D721Med (cell line): ENCODE results near the gene CPLANE1.
"Not testable (repeated sequence)": the region's sequence is repeated elsewhere in the genome, so short reads cannot be mapped to it uniquely, and the experiment has no call there.

ENCODE experiments used
- DNase-seq: peaks from one replicate; pipeline ENCODE4 v3.0.0; 2011; ENCODE audit warnings: low spot score; ENCODE audit not compliant: insufficient read length
- FAIRE-seq: peaks from 2 replicates; lab custom pipeline; 2011; peaks lifted over from hg19 to GRCh38; lab: Jason Lieb, UNC
- TF ChIP-seq, protein P1 (sequence below): IDR thresholded peaks from 2 replicates; pipeline ENCODE4 v1.5.1; 2012; ENCODE audit warnings: mild to moderate bottlenecking, control low read depth; ENCODE audit not compliant: insufficient read depth; ENCODE audit errors: missing control alignments

The CPLANE1 gene

DNA sequence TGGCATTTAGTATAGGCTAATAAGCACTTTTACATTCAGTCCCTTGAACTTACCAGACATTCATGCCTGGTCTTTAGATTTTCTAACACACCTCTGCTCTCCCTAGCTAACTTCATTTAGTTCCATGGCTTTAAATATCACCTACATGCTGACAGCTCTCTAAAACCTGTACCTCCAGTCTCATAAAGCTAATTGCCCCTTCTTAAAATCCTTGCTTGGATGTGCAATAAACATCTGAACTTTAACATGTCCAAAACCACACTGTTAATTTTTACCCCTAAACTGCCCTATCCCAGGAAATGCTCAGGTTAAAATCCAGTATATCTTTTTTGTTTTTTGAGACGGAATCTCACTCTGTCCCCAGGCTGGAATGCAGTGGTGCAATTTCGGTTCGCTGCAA is 139.8 kb downstream of the CPLANE1 start:
- FAIRE-seq (no peak), DNase-seq (no peak)
- TF ChIP-seq, protein P1, sequence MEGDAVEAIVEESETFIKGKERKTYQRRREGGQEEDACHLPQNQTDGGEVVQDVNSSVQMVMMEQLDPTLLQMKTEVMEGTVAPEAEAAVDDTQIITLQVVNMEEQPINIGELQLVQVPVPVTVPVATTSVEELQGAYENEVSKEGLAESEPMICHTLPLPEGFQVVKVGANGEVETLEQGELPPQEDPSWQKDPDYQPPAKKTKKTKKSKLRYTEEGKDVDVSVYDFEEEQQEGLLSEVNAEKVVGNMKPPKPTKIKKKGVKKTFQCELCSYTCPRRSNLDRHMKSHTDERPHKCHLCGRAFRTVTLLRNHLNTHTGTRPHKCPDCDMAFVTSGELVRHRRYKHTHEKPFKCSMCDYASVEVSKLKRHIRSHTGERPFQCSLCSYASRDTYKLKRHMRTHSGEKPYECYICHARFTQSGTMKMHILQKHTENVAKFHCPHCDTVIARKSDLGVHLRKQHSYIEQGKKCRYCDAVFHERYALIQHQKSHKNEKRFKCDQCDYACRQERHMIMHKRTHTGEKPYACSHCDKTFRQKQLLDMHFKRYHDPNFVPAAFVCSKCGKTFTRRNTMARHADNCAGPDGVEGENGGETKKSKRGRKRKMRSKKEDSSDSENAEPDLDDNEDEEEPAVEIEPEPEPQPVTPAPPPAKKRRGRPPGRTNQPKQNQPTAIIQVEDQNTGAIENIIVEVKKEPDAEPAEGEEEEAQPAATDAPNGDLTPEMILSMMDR = no peak

DNA sequence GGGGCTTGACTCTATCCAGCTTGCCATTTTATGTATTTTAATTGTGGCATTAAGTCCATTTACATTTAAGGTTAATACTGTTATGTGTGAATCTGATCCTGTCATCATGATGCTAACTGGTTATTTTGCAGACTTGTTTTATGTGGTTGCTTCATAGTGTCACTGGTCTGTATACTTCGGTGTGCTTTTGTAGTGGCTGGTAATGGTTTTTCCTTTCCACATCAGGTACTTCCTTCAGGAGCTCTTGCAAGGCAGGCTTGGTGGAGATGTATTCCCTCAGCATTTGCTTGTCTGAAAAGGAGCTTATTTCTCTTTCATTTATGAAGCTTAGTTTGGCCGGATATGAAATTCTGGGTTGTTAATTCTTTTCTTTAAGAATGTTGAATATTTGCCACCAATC is 145.9 kb downstream of the CPLANE1 start:
- DNase-seq = no peak
- FAIRE-seq = no peak
- TF ChIP-seq, protein P1 = no peak

DNA sequence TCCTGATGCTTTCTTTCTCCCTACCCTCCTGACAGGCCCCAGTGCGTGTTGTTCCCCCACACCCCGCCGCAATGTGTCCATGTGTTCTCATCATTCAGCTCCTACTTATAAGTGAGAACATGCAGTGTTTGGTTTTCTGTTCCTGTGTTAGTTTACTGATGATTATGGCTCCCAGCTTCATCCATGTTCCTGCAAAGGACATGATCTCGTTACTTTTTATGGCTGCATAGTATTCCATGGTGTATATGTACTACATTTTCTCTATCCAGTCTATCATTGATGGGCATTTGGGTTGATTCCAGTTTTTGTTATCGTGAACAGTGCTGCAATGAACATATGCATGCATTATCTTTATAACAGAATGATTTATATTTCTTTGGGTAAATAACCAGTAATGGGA is 149.9 kb downstream of the CPLANE1 start:
- not testable (repeated sequence) for FAIRE-seq, DNase-seq

DNA sequence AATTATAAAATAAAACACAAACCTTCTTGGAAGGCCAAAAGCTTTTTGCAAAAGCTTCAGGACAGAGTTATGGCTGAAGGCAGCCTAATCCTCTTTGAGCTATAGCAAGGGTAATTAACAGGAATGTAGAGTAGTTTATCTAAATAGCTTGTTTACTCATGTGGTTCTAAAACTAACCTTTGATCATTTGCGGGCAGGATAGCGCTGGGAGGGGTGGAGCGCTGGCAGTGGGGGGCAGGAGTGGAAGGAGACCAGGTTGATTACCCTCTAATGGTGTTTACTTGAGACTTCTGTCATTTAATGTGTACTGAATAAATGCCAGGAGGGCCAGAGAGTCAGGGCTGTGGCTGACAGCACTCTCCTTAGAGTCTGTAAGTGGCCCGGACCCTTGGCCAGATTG is 155.4 kb downstream of the CPLANE1 start:
- not testable (repeated sequence) for DNase-seq, FAIRE-seq

DNA sequence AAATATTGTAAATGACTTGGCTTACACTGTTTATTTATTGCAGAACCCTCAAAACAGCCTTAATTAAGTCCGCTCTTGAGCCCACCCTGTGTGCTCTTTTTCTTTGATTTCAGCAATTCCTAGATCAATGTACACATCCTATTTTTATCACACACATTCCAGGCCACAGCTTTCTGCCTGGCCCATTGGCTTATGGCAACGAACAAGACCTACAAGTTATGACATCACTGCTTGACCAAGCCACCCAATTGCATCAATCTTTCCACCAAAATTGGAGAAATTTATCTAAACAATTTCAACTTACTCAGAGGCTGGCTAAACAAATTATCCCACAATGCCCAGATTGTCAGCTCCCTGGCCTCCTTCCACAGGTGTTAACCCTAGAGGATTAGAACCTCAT is 158.4 kb downstream of the CPLANE1 start:
- TF ChIP-seq, protein P1 = no peak
- DNase-seq = no peak
- FAIRE-seq = no peak

DNA sequence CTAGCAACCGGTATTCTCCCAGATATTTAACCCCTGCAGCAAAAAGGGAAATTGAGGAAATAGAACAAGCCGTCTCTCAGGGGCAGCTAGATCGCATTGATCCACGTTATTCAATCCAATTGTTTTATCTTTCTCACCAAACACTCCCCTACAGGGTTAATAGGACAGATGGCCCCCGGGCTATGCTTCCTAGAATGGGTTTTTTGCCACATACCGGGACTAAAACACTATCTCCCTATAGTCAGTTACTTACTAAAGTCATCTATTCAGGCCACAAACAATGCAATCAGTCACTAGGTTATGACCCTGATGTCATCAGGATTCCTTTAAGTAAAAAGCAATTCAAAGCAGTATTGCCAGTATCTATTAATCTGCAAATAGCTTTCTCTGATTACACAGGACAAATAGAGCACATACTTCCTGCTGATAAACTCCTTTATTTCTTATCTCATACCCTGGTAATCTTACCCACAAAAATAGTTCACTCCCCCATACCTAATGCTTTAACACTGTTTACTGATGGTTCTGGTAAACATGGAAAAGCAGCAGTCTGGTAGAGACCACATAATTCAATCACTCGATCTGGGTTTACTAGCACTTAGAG is 159.0 kb downstream of the CPLANE1 start:
- TF ChIP-seq, protein P1 = no peak
- no peak for DNase-seq
- no peak for FAIRE-seq

DNA sequence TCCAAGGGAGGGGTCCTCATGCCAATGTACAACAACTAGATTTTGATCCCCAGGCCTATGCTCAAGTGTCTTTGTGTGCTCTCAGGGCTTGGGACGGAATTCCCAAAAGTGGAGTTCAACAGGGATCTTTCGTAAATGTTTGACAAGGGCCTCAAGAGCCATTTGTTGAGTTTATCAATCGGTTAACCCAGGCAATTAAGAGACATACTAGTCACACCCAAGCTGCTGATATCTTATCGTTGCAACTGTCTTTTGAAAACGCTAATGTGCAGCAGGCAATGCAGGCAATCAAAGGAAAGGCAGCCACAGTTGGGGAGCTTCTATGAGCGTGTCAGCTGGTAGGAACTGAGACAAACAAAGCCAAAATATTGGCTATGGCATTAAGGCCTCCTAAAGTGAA is 161.2 kb downstream of the CPLANE1 start:
- no peak for DNase-seq
- TF ChIP-seq, protein P1 = no peak
- FAIRE-seq = no peak

DNA sequence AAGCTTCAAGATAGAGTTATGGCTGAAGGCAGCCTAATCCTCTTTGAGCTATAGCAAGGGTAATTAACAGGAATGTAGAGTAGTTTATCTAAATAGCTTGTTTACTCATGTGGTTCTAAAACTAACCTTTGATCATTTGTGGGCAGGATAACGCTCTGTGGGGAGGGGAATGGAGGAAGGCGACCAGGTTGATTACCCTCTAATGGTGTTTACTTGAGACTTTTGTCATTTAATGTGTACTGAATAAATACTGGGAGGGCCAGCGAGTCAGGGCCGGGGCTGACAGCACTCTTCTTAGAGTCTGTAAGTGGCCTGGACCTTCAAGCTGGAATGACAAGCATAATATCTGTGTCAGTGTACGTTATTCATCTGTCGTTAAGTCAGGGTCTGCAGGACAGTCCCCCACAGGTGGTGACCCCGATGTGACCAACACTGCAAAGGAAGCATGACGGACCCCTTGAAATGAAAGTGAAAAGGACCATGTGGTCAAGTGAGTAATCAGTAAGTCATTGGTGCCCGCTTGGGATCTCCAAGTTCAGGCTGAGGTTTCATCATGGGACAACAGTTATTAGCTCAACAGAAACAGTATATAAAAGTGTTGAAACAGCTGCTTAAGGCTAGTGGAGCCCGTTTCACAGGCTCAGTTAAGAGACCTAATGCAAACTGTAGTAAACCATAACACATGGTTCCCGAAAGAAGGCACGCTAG is 162.6 kb downstream of the CPLANE1 start:
- TF ChIP-seq, protein P1 = no peak
- DNase-seq = no peak
- no peak for FAIRE-seq

DNA sequence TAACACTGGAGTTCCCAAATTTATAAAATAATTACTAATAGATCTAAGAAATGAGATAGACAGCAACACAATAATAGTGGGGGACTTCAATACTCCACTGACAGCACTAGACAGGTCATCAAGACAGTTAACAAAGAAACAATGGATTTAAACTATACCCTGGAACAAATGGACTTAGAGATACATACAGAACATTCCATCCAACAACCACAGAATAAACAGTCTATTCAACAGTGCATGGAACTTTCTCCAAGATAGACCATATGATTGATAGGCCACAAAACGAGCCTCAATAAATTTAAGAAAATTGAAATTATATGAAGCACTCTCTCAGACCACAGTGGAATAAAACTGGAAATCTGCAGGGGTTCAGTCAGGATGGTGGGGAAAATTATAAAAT is 163.2 kb downstream of the CPLANE1 start:
- not testable (repeated sequence) for DNase-seq, FAIRE-seq

DNA sequence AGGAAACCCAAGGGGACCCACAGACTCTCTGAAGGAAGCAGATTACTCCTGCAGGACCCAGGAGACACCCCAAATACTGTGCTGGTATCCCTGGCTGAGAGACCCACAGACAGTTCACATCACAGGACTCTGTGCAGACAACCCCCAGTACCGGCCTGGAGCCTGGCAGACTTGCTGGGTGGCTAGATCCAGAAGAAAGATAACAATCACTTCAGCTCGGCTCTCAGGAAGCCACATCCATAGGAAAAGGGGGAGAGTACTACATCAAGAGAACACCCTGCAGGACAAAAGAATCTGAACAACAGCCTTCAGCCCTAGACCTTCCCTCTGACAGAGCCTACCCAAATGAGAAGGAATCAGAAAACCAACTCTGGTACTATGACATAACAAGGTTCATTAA is 166.2 kb downstream of the CPLANE1 start:
- not testable (repeated sequence) for DNase-seq, FAIRE-seq
